Measurements from ENCODE around the gene ZNF518B. TPM values are rescaled to one million over a fixed set of nuclear protein-coding genes. Genes with fewer than 3 reads are reported as not detected.

ZNF518B gene
- total and polyA plus RNA-seq, 10 of the 15 experiments (the other 5 are each of a cell fraction or from before 2014, with no cell fraction given), result 2.7 to 20.5 (median 9.2) TPM

Other genes with a start within 250 kb of the ZNF518B start
- gene CLNK, start 227.3 kb upstream of the ZNF518B start, total RNA-seq (2014; rRNA removed), result 2.1 and 2.2 TPM in 2 replicates
- gene CLNK, start 227.3 kb upstream of the ZNF518B start, total RNA-seq (2014; rRNA removed; fragmentation: Illumina TruSeq; extraction: Trizol), result 2.3 and 2.8 TPM in 2 replicates
- 2.5 and 2.8 TPM in 2 replicates for gene CLNK, start 227.3 kb upstream of the ZNF518B start, total RNA-seq (2021)
- 14.3 and 19.3 TPM in 2 replicates for gene CLNK, start 227.3 kb upstream of the ZNF518B start, polyA plus RNA-seq (2011; rRNA removed)
- gene CLNK, start 227.3 kb upstream of the ZNF518B start, polyA plus RNA-seq (2014; fragmentation: Illumina TruSeq; extraction: Trizol), result 2.9 and 3.1 TPM in 2 replicates
- gene CLNK, start 227.3 kb upstream of the ZNF518B start, polyA plus RNA-seq (2014; fragmentation: Nextera tagmentation; extraction: Ambion mirVana), result 1 to 10 TPM; 2.1 to 2.6 TPM
- gene CLNK, start 227.3 kb upstream of the ZNF518B start, polyA plus RNA-seq (2014; rRNA removed), result 2.8 and 3.2 TPM in 2 replicates
- 1 to 10 TPM; 2.1 to 3.0 TPM for gene CLNK, start 227.3 kb upstream of the ZNF518B start, polyA plus RNA-seq (2016; fragmentation: Nextera tagmentation; extraction: Ambion mirVana)

All from GM12878 (cell line).